Measurements from ENCODE around the gene RGS10. TPM values are rescaled to one million over a fixed set of nuclear protein-coding genes. Genes with fewer than 3 reads are reported as not detected.
A peak's percentile ranks its signal among the peaks of the same experiment; 100 is the strongest.

Gene RGS10
- total and polyA plus RNA-seq, 2 experiments from 2014 or later: 16.8 to 26.8 TPM

GRCh38 chr10:119468542-119469324 lies 73.8 kb downstream of the RGS10 start (continued):
- TF ChIP-seq ZNF462 (CRISPR knock-in tag; IDR thresholded peaks at IDR 0.05) (no peak), CTCF (conservative IDR thresholded peaks at IDR 0.05; ENCODE audit: low read depth in 2 of 2) (no peak)

GRCh38 chr10:119466655-119467054 lies 75.9 kb downstream of the RGS10 start:
- no peak overlapping the region for H3K4me3 Mint-ChIP-seq
- H3K27me3 Mint-ChIP-seq (ENCODE audit: insufficient read depth, low read depth, poor library complexity): no peaks in the 10 kb centered on the region
- TF ChIP-seq POLR2AphosphoS5 (IDR thresholded peaks at IDR 0.05; ENCODE audit: low read depth) (no peak), ZNF331 (CRISPR knock-in tag; IDR thresholded peaks at IDR 0.05; ENCODE audit: low read depth) (no peak), NANOG (IDR thresholded peaks at IDR 0.05; ENCODE audit: borderline replicate concordance) (no peak), ETS1 (IDR thresholded peaks at IDR 0.05) (no peak), JUNB (IDR thresholded peaks at IDR 0.05; ENCODE audit: unreplicated experiment) (no peak), EZH2phosphoT487 (IDR thresholded peaks at IDR 0.05; ENCODE audit: unreplicated experiment) (no peak), STAT1 (IDR thresholded peaks at IDR 0.05; ENCODE audit: unreplicated experiment) (no peak), EZH2 (IDR thresholded peaks at IDR 0.05; ENCODE audit: low read depth, unreplicated experiment) (no peak), REST (IDR thresholded peaks at IDR 0.05; ENCODE audit: unreplicated experiment) (no peak)
- no peaks in the 10 kb centered on the region for H3K4me1 Mint-ChIP-seq
- Histone ChIP-seq H3K4me2 (no peak overlapping the region), H2AFZ (no peak overlapping the region), H3K79me2 (replicated peaks; ENCODE audit: insufficient read depth) (no peaks in the 10 kb centered on the region), H3K4me1 (ENCODE audit: insufficient read depth) (no peaks in the 10 kb centered on the region), H4K20me1 (replicated peaks; ENCODE audit: insufficient read depth) (no peaks in the 10 kb centered on the region), H3K4me3 (no peak overlapping the region), H3K9me2 (ENCODE audit: insufficient read depth) (peaks cover 3% of the 10 kb centered on the region), H3K36me3 (ENCODE audit: insufficient read depth) (no peaks in the 10 kb centered on the region), H3F3A (replicated peaks; ENCODE audit: low read depth) (no peaks in the 10 kb centered on the region), H3K27ac (ENCODE audit: low read depth) (no peak overlapping the region), H3K27me3 (ENCODE audit: insufficient read depth) (no peaks in the 10 kb centered on the region)
- ATAC-seq (peak; percentile 23; the same call in 1 of the 3 replicates), DNase-seq (ENCODE audit: low spot score) (no peak)
- H3K9me3 Mint-ChIP-seq: peaks cover 12% of the 10 kb centered on the region
- H3K36me3 Mint-ChIP-seq (ENCODE audit: low read depth): no peaks in the 10 kb centered on the region
- H3K27ac Mint-ChIP-seq: no peak overlapping the region
